Measurements from ENCODE around the gene LANCL3. TPM values are rescaled to one million over a fixed set of nuclear protein-coding genes. Genes with fewer than 3 reads are reported as not detected.

LANCL3 gene
- total RNA-seq, 6 experiments from 2014 or later = 0.03 TPM; not detected in 5

- no peak for DNase-seq
- Mint-ChIP-seq H3K9me3 (no peaks in the 10 kb centered on the region), H3K4me1 (ENCODE audit: low read depth) (no peaks in the 10 kb centered on the region; the same call in 1 of the 2 replicates), H3K4me3 (peak overlapping the region; percentile 20; the same call in 1 of the 2 replicates), H3K27ac (no peak overlapping the region), H3K36me3 (ENCODE audit: low read depth) (no peaks in the 10 kb centered on the region), H3K27me3 (ENCODE audit: insufficient read depth) (no peaks in the 10 kb centered on the region; the same call in 1 of the 2 replicates)
- no peak for TF ChIP-seq CTCF (IDR thresholded peaks at IDR 0.05)
These were observed 115.0 kb downstream of the LANCL3 start for GRCh38 chrX:37686369-37686995.

DNA sequence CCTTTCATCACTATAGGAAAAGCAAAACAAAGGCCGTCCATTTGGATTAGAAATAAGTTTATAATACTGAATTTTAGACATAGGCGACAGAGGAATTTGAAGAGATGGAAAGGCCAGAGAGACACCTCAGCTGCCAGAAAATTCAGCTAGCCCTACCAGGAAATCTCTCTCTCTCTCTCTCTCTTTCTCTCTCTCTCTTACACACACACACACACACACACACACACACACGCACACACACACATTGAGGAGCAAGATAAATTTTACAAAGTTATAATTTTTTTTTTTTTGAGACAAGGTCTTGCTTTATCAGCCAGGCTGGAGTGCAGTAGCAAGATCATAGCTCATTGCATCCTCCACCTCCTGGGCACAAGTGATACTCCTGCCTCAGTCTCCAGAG lies 115.5 kb downstream of the LANCL3 start:
- DNase-seq = no peak
- H3K27me3 Mint-ChIP-seq (ENCODE audit: insufficient read depth) = no peaks in the 10 kb centered on the region; the same call in 1 of the 2 replicates
- H3K27ac Mint-ChIP-seq = no peak overlapping the region
- no peaks in the 10 kb centered on the region; the same call in 1 of the 2 replicates for H3K4me1 Mint-ChIP-seq (ENCODE audit: low read depth)
- no peak for TF ChIP-seq CTCF (IDR thresholded peaks at IDR 0.05)
- no peaks in the 10 kb centered on the region for H3K36me3 Mint-ChIP-seq (ENCODE audit: low read depth)
- H3K9me3 Mint-ChIP-seq = no peaks in the 10 kb centered on the region
- no peak overlapping the region for H3K4me3 Mint-ChIP-seq

DNA sequence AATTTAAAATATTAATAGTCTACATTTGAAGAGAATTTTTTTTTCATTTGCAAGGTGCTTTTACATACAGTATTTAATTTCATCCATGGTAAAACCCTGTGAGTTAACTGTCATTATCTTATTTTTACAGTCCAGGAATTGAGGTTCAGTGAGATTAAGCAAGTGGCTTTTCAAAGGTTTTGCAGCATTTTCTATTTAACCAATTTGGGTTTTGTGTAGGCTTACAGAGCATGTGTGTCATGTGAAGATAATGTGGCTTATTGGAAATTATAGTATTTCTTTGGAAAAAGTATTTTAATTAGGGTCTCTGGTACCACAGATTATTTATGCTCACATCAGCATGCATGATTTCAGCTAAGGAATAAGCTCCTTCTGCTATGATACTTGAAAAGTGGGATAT lies 118.7 kb downstream of the LANCL3 start:
- no peaks in the 10 kb centered on the region; the same call in 1 of the 2 replicates for H3K27me3 Mint-ChIP-seq (ENCODE audit: insufficient read depth)
- H3K9me3 Mint-ChIP-seq = no peaks in the 10 kb centered on the region
- no peaks in the 10 kb centered on the region for H3K4me1 Mint-ChIP-seq (ENCODE audit: low read depth)
- H3K27ac Mint-ChIP-seq = no peak overlapping the region
- H3K36me3 Mint-ChIP-seq (ENCODE audit: low read depth) = no peaks in the 10 kb centered on the region
- DNase-seq = no peak
- no peak overlapping the region for H3K4me3 Mint-ChIP-seq
- TF ChIP-seq CTCF (IDR thresholded peaks at IDR 0.05) = no peak

- Mint-ChIP-seq H3K4me1 (ENCODE audit: low read depth) (no peaks in the 10 kb centered on the region), H3K4me3 (no peak overlapping the region), H3K27ac (no peak overlapping the region), H3K27me3 (ENCODE audit: insufficient read depth) (no peaks in the 10 kb centered on the region; the same call in 1 of the 2 replicates), H3K36me3 (ENCODE audit: low read depth) (no peaks in the 10 kb centered on the region), H3K9me3 (no peaks in the 10 kb centered on the region)
- no peak for TF ChIP-seq CTCF (IDR thresholded peaks at IDR 0.05)
- no peak for DNase-seq
These were observed 121.5 kb downstream of the LANCL3 start for GRCh38 chrX:37692918-37693317.

DNA sequence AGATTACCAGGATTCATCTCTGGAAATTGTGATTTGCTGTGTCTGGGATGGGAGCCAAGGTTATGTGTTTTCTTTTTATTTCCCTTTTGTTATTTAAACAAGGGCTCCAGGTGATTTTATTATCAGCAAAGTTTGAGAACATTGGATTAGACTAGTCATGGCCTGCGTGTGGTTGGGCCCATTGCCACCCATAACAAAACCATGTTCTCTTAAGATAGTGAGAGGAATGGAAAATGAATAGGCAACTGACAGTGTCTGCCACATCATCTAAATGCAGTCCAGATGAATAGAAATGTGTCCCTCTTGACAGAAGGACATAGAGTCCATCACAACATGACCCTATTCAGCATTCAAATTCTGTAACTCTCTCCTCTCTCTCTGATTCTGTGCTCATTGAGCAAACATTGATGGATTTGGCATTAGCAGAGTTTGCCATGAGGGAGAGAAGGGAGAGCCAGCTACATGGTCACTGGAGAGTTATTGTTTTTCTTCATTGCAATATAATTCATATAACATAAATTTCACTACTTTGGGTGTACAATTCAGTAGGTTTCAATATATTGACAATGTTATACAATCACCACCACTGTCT lies 125.8 kb downstream of the LANCL3 start:
- TF ChIP-seq CTCF (IDR thresholded peaks at IDR 0.05) = no peak
- H3K4me3 Mint-ChIP-seq = no peak overlapping the region
- H3K9me3 Mint-ChIP-seq = no peaks in the 10 kb centered on the region
- no peak for DNase-seq
- no peaks in the 10 kb centered on the region for H3K36me3 Mint-ChIP-seq (ENCODE audit: low read depth)
- H3K27me3 Mint-ChIP-seq (ENCODE audit: insufficient read depth) = no peaks in the 10 kb centered on the region; the same call in 1 of the 2 replicates
- no peaks in the 10 kb centered on the region for H3K4me1 Mint-ChIP-seq (ENCODE audit: low read depth)
- no peak overlapping the region for H3K27ac Mint-ChIP-seq
